ENCODE results near the gene CYTH3.

DNA sequence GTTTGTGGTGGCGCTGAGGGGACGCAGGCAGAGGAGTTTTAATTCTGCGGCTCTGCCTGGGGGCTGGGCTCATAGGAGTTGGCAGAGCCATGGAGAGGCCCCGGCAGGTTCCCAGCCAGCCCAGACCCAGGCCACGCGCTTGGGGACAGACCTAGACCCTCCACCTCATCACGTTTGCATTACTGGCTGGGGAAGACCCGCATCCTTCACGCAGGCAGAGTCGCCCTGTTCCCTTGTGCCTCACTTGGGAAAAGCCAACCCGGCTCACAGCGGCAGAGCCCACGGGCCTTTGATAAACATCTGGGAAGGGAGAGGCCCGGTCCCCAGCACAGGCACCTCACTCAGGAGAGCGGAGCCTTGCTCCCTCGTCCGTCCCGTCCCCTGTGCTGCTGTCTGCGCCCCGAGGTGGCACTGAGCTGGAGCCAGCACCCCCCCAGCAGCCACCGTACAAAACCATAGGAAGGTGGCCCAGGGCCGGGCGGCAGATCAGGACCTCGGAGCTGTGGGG, 112.8 kb downstream of the CYTH3 start:
- TF ChIP-seq, protein P1, sequence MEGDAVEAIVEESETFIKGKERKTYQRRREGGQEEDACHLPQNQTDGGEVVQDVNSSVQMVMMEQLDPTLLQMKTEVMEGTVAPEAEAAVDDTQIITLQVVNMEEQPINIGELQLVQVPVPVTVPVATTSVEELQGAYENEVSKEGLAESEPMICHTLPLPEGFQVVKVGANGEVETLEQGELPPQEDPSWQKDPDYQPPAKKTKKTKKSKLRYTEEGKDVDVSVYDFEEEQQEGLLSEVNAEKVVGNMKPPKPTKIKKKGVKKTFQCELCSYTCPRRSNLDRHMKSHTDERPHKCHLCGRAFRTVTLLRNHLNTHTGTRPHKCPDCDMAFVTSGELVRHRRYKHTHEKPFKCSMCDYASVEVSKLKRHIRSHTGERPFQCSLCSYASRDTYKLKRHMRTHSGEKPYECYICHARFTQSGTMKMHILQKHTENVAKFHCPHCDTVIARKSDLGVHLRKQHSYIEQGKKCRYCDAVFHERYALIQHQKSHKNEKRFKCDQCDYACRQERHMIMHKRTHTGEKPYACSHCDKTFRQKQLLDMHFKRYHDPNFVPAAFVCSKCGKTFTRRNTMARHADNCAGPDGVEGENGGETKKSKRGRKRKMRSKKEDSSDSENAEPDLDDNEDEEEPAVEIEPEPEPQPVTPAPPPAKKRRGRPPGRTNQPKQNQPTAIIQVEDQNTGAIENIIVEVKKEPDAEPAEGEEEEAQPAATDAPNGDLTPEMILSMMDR (IDR thresholded peaks at IDR 0.05; ENCODE audit: insufficient read depth, low read length, poor library complexity, severe bottlenecking), result no peak
- TF ChIP-seq EZH2phosphoT487 (conservative IDR thresholded peaks at IDR 0.05; ENCODE audit: low read length), result no peak

Data from SU-DHL-6 (cell line).